Measurements from ENCODE around the gene IQSEC1. TPM values are rescaled to one million over a fixed set of nuclear protein-coding genes. Genes with fewer than 3 reads are reported as not detected.
"Not testable (repeated sequence)": the region's sequence is repeated elsewhere in the genome, so short reads cannot be mapped to it uniquely, and the experiment has no call there.

The IQSEC1 gene
- total RNA-seq, 1 donor from 2014 or later, result 57.1 TPM

DNA sequence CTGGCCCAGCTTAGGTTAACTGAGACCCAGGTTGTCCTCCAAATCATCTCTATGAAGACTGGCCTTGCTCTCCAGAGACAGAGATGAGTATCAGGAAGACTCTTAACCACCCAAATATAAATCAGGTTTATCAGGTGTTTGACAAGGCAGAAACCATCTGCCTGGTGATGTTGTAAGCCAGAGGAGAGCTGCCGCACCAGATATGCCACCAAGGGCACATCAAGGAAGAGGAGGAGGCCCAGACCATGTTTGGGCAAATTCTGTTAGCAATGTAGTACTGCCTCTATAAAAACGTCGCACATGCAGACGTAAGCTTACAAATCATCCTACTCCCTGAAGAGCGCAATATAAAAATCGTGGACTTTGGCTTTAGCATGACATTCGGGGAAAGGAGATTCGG is 210.8 kb downstream of the IQSEC1 start:
- DNase-seq (ENCODE audit: extremely low read depth, low read depth, low spot score), result no peak

DNA sequence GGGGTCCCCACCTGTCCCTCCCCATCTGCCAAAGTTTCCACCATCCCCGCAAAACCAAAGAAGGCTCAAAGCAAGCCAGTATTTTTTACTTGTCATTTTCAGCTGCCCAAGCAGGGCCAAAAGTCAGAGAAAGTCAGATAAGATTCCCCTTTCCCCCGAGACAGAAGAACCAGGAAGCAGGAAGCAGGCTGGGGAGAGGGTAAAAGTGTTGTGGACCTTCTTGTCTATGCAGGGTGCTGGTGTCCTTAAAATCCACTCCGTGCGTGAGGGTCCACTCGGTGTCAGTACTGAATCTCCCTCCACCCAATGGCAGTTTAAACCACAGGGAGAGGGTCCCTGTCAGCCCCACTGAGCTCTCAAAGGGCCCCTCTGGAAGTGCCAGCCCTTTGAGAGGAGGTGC is 211.6 kb downstream of the IQSEC1 start:
- DNase-seq (ENCODE audit: extremely low read depth, low read depth, low spot score), result no peak

DNA sequence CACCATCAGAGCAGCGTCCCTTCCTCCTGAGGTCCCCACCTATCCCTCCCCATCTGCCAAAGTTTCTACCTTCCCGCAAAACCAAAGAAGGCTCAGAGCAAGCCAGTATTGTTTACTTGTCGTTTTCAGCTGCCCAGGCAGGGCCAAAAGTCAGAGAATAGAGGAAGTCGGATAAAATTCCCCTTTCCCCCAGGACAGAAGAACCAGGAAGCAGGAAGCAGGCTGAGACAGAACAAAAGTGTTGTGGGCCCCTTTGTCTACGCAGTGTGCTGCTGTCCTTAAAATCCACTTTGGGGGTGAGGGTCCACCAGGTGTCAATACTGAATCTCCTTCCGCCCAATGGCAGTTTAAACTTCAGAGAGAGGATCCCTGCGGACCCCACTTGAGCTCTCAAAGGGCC is 213.4 kb downstream of the IQSEC1 start:
- DNase-seq (ENCODE audit: extremely low read depth, low read depth, low spot score), result no peak

DNA sequence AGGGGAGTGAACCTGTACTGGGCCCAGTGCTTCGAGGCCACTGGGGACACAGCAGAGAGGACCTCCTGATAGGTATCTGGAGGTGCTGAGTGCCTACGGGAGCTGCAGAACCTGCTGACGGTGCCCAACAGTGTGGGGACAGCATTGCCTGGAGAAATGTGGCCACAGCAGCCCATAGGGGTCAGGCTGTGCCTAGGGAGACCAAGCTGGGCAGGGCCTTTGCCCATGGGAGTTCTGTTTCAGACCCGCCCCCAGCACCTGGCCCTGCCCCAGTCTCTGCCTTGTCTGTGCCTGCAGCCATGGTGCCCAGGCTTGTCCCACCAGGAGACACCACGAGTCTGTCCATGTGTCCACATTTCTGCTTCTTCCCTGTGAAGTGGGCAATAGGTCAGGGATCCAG is 216.6 kb downstream of the IQSEC1 start:
- no peak for DNase-seq (ENCODE audit: extremely low read depth, low read depth, low spot score)

DNA sequence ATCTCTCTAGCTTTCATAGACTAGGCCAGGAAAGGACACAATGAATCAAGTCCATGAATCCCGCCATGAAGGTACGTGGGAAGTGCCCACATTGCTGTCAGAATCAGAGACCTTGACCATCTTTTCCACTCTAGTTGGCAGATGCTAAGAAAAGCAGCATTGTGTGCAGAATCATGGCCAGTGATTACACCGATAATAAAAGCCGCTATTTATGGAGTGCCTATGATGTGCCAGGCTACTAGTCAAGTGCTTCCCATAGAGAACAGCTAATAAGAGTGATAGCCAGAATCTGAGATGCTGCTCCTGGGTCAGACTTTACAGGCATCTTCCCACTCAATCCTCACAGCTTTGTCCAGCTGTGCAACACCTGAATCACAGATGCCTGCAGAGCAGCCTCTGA is 218.7 kb downstream of the IQSEC1 start:
- DNase-seq (ENCODE audit: extremely low read depth, low read depth, low spot score), result no peak

DNA sequence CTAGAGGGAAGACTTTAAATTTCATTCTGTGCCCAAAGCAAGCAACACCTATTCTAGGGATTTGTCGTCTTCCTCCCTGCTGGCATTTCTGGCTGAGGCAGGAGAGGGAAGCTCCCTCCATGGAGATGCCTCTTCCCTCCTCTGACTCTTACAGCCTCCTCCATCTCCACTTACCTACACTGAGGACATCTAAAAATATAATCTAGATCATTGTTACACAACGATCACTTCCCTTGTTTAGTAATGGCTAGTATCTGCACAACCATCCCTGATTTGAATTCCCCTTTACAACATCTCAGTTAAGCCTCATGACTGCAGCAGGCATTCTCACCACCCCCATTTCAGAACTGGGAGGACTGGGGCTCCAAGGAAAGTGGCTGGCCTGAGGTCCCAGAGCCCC is 219.4 kb downstream of the IQSEC1 start:
- DNase-seq (ENCODE audit: extremely low read depth, low read depth, low spot score), result not testable (repeated sequence)

DNA sequence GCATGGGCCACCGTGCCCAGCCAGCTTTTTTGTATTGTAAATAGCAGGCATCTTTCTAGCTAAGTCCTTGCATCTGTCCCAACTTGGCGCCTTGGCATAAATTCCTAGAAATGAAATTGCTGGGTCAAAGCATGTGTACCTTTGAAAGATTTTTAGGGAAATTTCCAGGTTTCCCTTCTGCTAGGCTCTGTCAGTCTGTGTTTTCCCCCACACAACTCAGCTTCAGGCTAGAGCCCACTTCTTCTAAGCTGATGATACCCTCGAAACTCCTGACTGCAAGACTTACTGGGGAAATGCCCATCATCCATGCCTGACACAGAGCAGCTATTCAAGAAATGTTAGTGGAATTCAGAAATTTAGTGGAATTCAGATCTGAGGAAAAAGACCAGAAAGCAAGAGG is 221.0 kb downstream of the IQSEC1 start:
- no peak for DNase-seq (ENCODE audit: extremely low read depth, low read depth, low spot score)

Other genes starting within 250 kb of the IQSEC1 start
- 1,083 and 1,357 TPM in 2 replicates for gene RPL32, start 231.9 kb downstream of the IQSEC1 start, total RNA-seq